Neuronal stem cell (in vitro differentiated cells): Measurements from ENCODE around the gene ZNHIT3.

Source experiments
- DNase-seq: peaks from one replicate; pipeline ENCODE4 v3.0.0-alpha.2; 2013; ENCODE audit warnings: low spot score
- H2AFZ ChIP-seq: one replicate; pipeline ENCODE4 v1.6.1; 2013; ENCODE audit warnings: mild to moderate bottlenecking, low read length, inconsistent platforms
- H2AK5ac ChIP-seq: 2 replicates; pipeline ENCODE4 v1.6.1; 2013; ENCODE audit warnings: low read depth, mild to moderate bottlenecking, inconsistent platforms, low read length, moderate library complexity, mixed read lengths
- H2BK120ac ChIP-seq: 2 replicates; pipeline ENCODE4 v1.6.1; 2013; ENCODE audit warnings: low read depth, mild to moderate bottlenecking, inconsistent platforms, low read length, moderate library complexity, mixed read lengths
- H2BK12ac ChIP-seq: one replicate; pipeline ENCODE4 v1.6.1; 2013; ENCODE audit warnings: low read length, inconsistent platforms
- H2BK15ac ChIP-seq: 2 replicates; pipeline ENCODE4 v1.6.1; 2013; ENCODE audit warnings: mild to moderate bottlenecking, low read length, inconsistent platforms, mixed read lengths
- H2BK5ac ChIP-seq: one replicate; pipeline ENCODE4 v1.6.1; 2013; ENCODE audit warnings: inconsistent platforms, mild to moderate bottlenecking, low read length, moderate library complexity
- H3K14ac ChIP-seq: one replicate; pipeline ENCODE4 v1.6.1; 2013; ENCODE audit warnings: low read length, inconsistent platforms
- H3K18ac ChIP-seq: 2 replicates; pipeline ENCODE4 v1.6.1; 2013; ENCODE audit warnings: low read length, inconsistent platforms
- H3K23ac ChIP-seq: 2 replicates; pipeline ENCODE4 v1.6.1; 2013; ENCODE audit warnings: low read depth, mild to moderate bottlenecking, mixed read lengths, low read length, inconsistent platforms; ENCODE audit not compliant: poor library complexity
- H3K27ac ChIP-seq: replicated peaks from 3 replicates; pipeline ENCODE4 v1.5.1; 2013; ENCODE audit warnings: low read length, inconsistent platforms
- H3K27me3 ChIP-seq, 3 experiments: 2 replicates each; pipeline ENCODE4 v1.6.1; 2013; ENCODE audit warnings: low read length in 3 of 3, mild to moderate bottlenecking in 2 of 3, inconsistent platforms in 1 of 3, low read depth in 1 of 3, mixed read lengths in 1 of 3, moderate library complexity in 1 of 3; ENCODE audit not compliant: control insufficient read depth in 3 of 3, insufficient read depth in 3 of 3
- H3K36me3 ChIP-seq, 2 donors: replicated peaks in 1 of 2; 2 replicates each; pipeline ENCODE4 v1.6.1; 2013; ENCODE audit warnings: low read length in 2 of 2; ENCODE audit not compliant: control insufficient read depth in 2 of 2, insufficient read depth in 2 of 2
- H3K4ac ChIP-seq: 2 replicates; pipeline ENCODE4 v1.6.1; 2013; ENCODE audit warnings: inconsistent platforms, mild to moderate bottlenecking, low read length, moderate library complexity
- H3K4me1 ChIP-seq, 2 donors: 1 replicate in 1 of 2; 2 replicates in 1 of 2; pipeline ENCODE4 v1.6.1; 2013; ENCODE audit warnings: low read length in 2 of 2, low read depth in 1 of 2; ENCODE audit not compliant: control insufficient read depth in 2 of 2, insufficient read depth in 1 of 2
- H3K4me2 ChIP-seq: one replicate; pipeline ENCODE4 v1.6.1; 2013; ENCODE audit warnings: mild to moderate bottlenecking, low read length, inconsistent platforms; ENCODE audit not compliant: insufficient read depth, poor library complexity, severe bottlenecking
- H3K4me3 ChIP-seq, 2 donors: 2 replicates each; pipeline ENCODE4 v1.5.1; 2013; ENCODE audit warnings: low read length in 2 of 2, mild to moderate bottlenecking in 2 of 2, inconsistent platforms in 1 of 2, moderate library complexity in 1 of 2
- H3K79me1 ChIP-seq: one replicate; pipeline ENCODE4 v1.6.1; 2013; ENCODE audit warnings: low read depth, mild to moderate bottlenecking, inconsistent platforms, low read length, moderate library complexity
- H3K9ac ChIP-seq: one replicate; pipeline ENCODE4 v1.6.1; 2013; ENCODE audit warnings: mild to moderate bottlenecking, low read depth, low read length, inconsistent platforms; ENCODE audit not compliant: poor library complexity
- H3K9me3 ChIP-seq, 2 donors: replicated peaks in 1 of 2; 2 replicates each; pipeline versions ENCODE3 to v1.6.1; 2013; ENCODE audit warnings: low read length in 2 of 2, mild to moderate bottlenecking in 2 of 2, inconsistent platforms in 1 of 2, low read depth in 1 of 2, mixed read lengths in 1 of 2, moderate library complexity in 1 of 2; ENCODE audit not compliant: control insufficient read depth in 2 of 2, insufficient read depth in 1 of 2
- H4K8ac ChIP-seq: one replicate; pipeline ENCODE4 v1.6.1; 2013; ENCODE audit warnings: low read depth, mild to moderate bottlenecking, inconsistent platforms, low read length, moderate library complexity
- H4K91ac ChIP-seq: one replicate; pipeline ENCODE4 v1.6.1; 2013; ENCODE audit warnings: low read length, low read depth, mild to moderate bottlenecking, inconsistent platforms; ENCODE audit not compliant: poor library complexity
- WGBS, 2 donors: extraction: QIAGEN DNeasy Blood & Tissue Kit; methylation state at CpG; one replicate each; pipeline ENCODE4 v1.1.7; 2013; ENCODE audit warnings: missing lambda C conversion rate in 2 of 2, mixed read lengths in 1 of 2; ENCODE audit not compliant: insufficient read length in 2 of 2, insufficient replicate concordance in 1 of 2; ENCODE audit errors: extremely low coverage in 2 of 2; 5-methylcytosine and 5-hydroxymethylcytosine counted together

The ZNHIT3 gene

DNA sequence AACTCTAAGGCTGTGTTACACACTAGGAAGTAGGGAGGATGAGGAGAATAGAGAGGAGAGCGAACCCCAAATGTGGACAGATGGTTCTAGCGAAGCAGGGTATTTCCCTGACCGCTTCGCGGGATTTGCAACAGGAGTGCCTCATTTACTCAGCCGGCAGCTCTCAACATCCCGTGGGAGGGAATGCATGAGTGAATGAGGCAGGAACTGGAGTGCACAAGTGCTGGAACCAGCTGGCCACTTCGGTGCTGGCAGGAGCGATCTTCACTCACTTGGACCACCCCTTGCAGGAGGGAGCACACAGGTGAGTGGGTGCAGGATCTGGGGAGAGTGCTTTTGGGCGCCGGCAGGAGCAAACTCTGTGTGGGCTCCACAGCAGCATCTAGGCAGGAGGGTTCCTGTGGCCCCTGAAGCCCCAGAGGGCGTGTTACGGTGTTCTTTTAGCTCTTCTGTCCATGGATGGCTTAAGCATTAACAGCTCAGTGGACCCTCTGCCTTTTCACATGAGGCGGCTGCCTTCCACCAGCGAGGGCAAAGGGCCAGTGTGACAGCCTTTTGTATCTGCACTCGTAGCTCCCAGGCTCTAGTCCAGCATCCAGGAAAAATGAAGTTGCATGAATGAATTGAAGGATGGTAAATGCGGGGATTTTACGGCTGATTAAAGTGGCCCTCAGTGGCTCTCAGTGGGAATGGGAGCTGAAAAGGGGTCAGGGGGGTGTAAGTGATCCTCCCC is 17.4 kb upstream of the ZNHIT3 start:
- H3K36me3 ChIP-seq = no peaks in the 10 kb centered on the region
- H3K18ac ChIP-seq = peak overlapping the region; percentile 53
- H3K14ac ChIP-seq = no peak overlapping the region
- no peak overlapping the region for H2AFZ ChIP-seq
- H3K9ac ChIP-seq = no peak overlapping the region
- peaks cover 0 to 60% (median 15%) of the 10 kb centered on the region in 3 experiments for H3K27me3 ChIP-seq
- no peak overlapping the region for H3K27ac ChIP-seq
- no peak overlapping the region for H4K8ac ChIP-seq
- H3K4me2 ChIP-seq = no peak overlapping the region
- H4K91ac ChIP-seq = no peak overlapping the region
- no peak overlapping the region for H2BK12ac ChIP-seq
- no peak overlapping the region for H2BK5ac ChIP-seq
- peak overlapping the region; percentile 75 for H3K23ac ChIP-seq
- H2BK15ac ChIP-seq = no peak overlapping the region
- DNase-seq = no peak
- peaks cover 0 to 7% of the 10 kb centered on the region in 2 donors for H3K4me1 ChIP-seq
- no peak overlapping the region for H3K4ac ChIP-seq
- H3K79me1 ChIP-seq = no peaks in the 10 kb centered on the region
- H3K9me3 ChIP-seq = no peaks in the 10 kb centered on the region
- no peak overlapping the region for H3K4me3 ChIP-seq
- H2BK120ac ChIP-seq = no peak overlapping the region
- H2AK5ac ChIP-seq = no peak overlapping the region
- no CpG with 5 or more reads among the region's 18 CpGs for WGBS, 2 donors

DNA sequence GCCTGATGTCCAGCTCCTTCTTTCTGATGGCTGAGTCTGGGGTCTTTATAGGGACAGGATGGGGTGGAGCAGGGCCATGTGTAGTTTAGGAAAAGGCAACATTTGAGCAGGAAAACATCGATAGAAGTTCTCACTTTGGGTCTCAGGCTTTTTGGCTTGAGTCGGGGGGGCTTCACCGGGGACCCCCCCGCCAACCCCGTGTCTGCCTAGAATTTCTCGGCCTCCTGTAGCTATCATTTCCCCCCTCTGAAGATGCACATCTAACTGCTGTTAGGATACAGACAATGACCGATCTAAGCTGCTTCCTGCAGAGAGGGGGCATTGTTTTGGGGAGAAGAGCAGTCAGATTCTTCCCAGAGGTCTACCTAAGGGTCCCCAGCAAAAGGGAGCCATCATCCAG is 16.7 kb upstream of the ZNHIT3 start:
- Histone ChIP-seq H3K23ac (no peak overlapping the region), H3K18ac (no peak overlapping the region), H2BK15ac (no peak overlapping the region), H3K9me3 (no peaks in the 10 kb centered on the region), H2BK120ac (no peak overlapping the region), H4K8ac (no peak overlapping the region), H3K4me2 (no peak overlapping the region), H2AK5ac (no peak overlapping the region), H3K4me1 (peaks cover 0 to 7% of the 10 kb centered on the region in 2 donors), H3K27ac (no peak overlapping the region), H3K79me1 (no peaks in the 10 kb centered on the region), H3K9ac (no peak overlapping the region), H2AFZ (no peak overlapping the region), H3K27me3 (peaks cover 0 to 60% (median 9%) of the 10 kb centered on the region in 3 experiments), H3K36me3 (no peaks in the 10 kb centered on the region), H2BK12ac (no peak overlapping the region), H3K4me3 (no peak overlapping the region), H4K91ac (no peak overlapping the region), H2BK5ac (no peak overlapping the region), H3K14ac (no peak overlapping the region), H3K4ac (no peak overlapping the region)
- WGBS, 2 donors = no CpG with 5 or more reads among the region's 7 CpGs
- no peak for DNase-seq

- Histone ChIP-seq H3K18ac (no peak overlapping the region), H2BK15ac (no peak overlapping the region), H3K36me3 (no peaks in the 10 kb centered on the region), H2BK120ac (no peak overlapping the region), H3K27ac (no peak overlapping the region), H3K4ac (no peak overlapping the region), H2AFZ (no peak overlapping the region), H3K4me1 (peaks cover 0 to 7% of the 10 kb centered on the region in 2 donors), H3K23ac (no peak overlapping the region), H4K91ac (no peak overlapping the region), H3K4me3 (no peak overlapping the region), H3K79me1 (peaks cover 2% of the 10 kb centered on the region), H3K4me2 (no peak overlapping the region), H2AK5ac (no peak overlapping the region), H3K9ac (no peak overlapping the region), H2BK5ac (no peak overlapping the region), H3K27me3 (peaks cover 0 to 60% (median 3%) of the 10 kb centered on the region in 3 experiments), H3K14ac (no peak overlapping the region), H2BK12ac (no peak overlapping the region), H3K9me3 (no peaks in the 10 kb centered on the region), H4K8ac (no peak overlapping the region)
- DNase-seq = no peak
Measured at GRCh38 chr17:36470499-36470898, 16.0 kb upstream of the ZNHIT3 start.

DNA sequence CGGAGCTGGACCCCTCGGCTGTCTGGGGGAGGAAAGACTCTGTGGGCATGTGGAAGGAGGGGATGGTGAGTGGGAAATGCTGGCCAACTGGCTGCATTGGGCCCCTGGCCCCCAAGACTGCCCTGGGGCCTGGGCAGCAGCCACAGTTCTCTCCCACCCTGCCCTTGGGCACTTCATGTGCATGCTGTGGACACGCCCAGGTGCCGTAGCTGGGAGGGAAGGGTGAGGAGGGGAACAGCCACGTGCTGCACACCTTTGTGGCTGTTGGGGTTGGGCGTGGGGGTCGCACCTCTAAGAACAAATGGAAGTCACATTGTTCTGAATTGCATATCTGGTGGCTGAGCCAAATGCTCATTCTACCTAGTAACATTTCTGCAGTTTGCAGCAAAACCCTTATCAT is 11.9 kb upstream of the ZNHIT3 start:
- peaks cover 2% of the 10 kb centered on the region for H3K79me1 ChIP-seq
- no peak overlapping the region for H3K27ac ChIP-seq
- H2AK5ac ChIP-seq = no peak overlapping the region
- no CpG with 5 or more reads among the region's 7 CpGs for WGBS, 2 donors
- no peak overlapping the region for H2BK15ac ChIP-seq
- peak overlapping the region; percentile 31 for H3K23ac ChIP-seq
- no peak overlapping the region for H3K4me2 ChIP-seq
- H2BK12ac ChIP-seq = peak overlapping the region; percentile 58
- H3K14ac ChIP-seq = no peak overlapping the region
- H4K91ac ChIP-seq = no peak overlapping the region
- H3K18ac ChIP-seq = peak overlapping the region; percentile 76
- H3K4ac ChIP-seq = no peak overlapping the region
- H4K8ac ChIP-seq = no peak overlapping the region
- no peak overlapping the region for H3K4me3 ChIP-seq
- H3K9me3 ChIP-seq = no peaks in the 10 kb centered on the region
- H3K27me3 ChIP-seq = peaks cover 0 to 42% (median 0%) of the 10 kb centered on the region in 3 experiments
- H3K4me1 ChIP-seq = peaks cover 0 to 3% of the 10 kb centered on the region in 2 donors
- H3K36me3 ChIP-seq = no peaks in the 10 kb centered on the region
- H2AFZ ChIP-seq = no peak overlapping the region
- H2BK120ac ChIP-seq = no peak overlapping the region
- no peak for DNase-seq
- H2BK5ac ChIP-seq = no peak overlapping the region
- H3K9ac ChIP-seq = no peak overlapping the region
